GM12878 (cell line): ENCODE results near the gene CNTN6. TPM values are rescaled to one million over a fixed set of nuclear protein-coding genes. Genes with fewer than 3 reads are reported as not detected.

ENCODE experiments used
- ATAC-seq: fragments of 200-7000 bp; cut with Tn5 transposase; 3 replicates; pipeline ENCODE4 v1.9.1; 2020; ENCODE audit warnings: mild to moderate bottlenecking, moderate library complexity
- BruUV-seq: library from RNA; stranded (reverse); fragments of 400-500 nt; replicated peaks from 2 replicates; lab custom pipeline; 2021; lab: Mats Ljungman, UMichigan
- CTCF ChIA-PET: fragments of 300-600 bp; sonication (Branson Sonifier 250); formaldehyde crosslinking; extraction: SDS; loops from one replicate; lab custom pipeline; 2021; ENCODE audit warnings: inconsistent platforms; lab: Yijun Ruan, JAX
- POLR2A ChIA-PET: fragments of 350-600 bp; formaldehyde crosslinking; extraction: SDS; loops from one replicate; lab custom pipeline; 2021; ENCODE audit warnings: inconsistent platforms; lab: Charles Lee
- RAD21 ChIA-PET: fragments of 300-600 bp; sonication (Branson Sonifier 250); formaldehyde crosslinking; loops from one replicate; lab custom pipeline; 2023; ENCODE audit warnings: antibody characterized with exemption; ENCODE audit not compliant: unreplicated experiment; lab: Charles Lee
- SMC1A ChIA-PET: fragments of 300-600 bp; sonication (Branson Sonifier 250); formaldehyde crosslinking; loops from one replicate; lab custom pipeline; 2023; ENCODE audit not compliant: unreplicated experiment, uncharacterized antibody; lab: Charles Lee
- DNase-seq: peaks from one replicate; pipeline ENCODE4 v3.0.0-alpha.2; 2011; ENCODE audit warnings: low read depth, low spot score
- FAIRE-seq: peaks from 3 replicates; lab custom pipeline; 2011; peaks lifted over from hg19 to GRCh38; lab: Jason Lieb, UNC
- H2AFZ ChIP-seq: 2 replicates; pipeline ENCODE4 v1.6.0; 2011; ENCODE audit warnings: low read depth, low read length, control low read depth; ENCODE audit not compliant: control insufficient read depth
- H3K27ac ChIP-seq: 2 replicates; pipeline ENCODE4 v1.5.1; 2011; ENCODE audit warnings: control low read depth; ENCODE audit not compliant: control insufficient read depth, insufficient read depth
- H3K27me3 ChIP-seq, 2 experiments: replicated peaks in 1 of 2; 2 replicates each; pipeline versions ENCODE4 v1.6.0 to v1.6.1; 2011; ENCODE audit warnings: low read length in 1 of 2; ENCODE audit not compliant: control insufficient read depth in 2 of 2, insufficient read depth in 2 of 2
- H3K36me3 ChIP-seq, 2 experiments: 2 replicates each; pipeline ENCODE4 v1.5.1; 2011; ENCODE audit warnings: low read length in 1 of 2; ENCODE audit not compliant: control insufficient read depth in 2 of 2, insufficient read depth in 2 of 2
- H3K4me1 ChIP-seq: 2 replicates; pipeline ENCODE4 v1.6.1; 2011; ENCODE audit warnings: mild to moderate bottlenecking, low read length, moderate library complexity, mixed read lengths; ENCODE audit not compliant: control insufficient read depth, insufficient read depth
- H3K4me2 ChIP-seq: 2 replicates; pipeline ENCODE4 v1.6.0; 2011; ENCODE audit warnings: control low read depth; ENCODE audit not compliant: control insufficient read depth, insufficient read depth
- H3K4me3 ChIP-seq: fragments of 200-600 bp; sonication (generic); 2 replicates; pipeline ENCODE4 v1.5.1; 2016
- H3K79me2 ChIP-seq: 2 replicates; pipeline ENCODE4 v1.6.0; 2011; ENCODE audit warnings: low read length; ENCODE audit not compliant: control insufficient read depth, insufficient read depth
- H3K9ac ChIP-seq: 2 replicates; pipeline ENCODE4 v1.8.0; 2011; ENCODE audit warnings: low read length, control low read depth, mixed read lengths; ENCODE audit not compliant: control insufficient read depth, insufficient read depth
- H3K9me3 ChIP-seq: replicated peaks from 3 replicates; pipeline ENCODE4 v1.5.1; 2011; ENCODE audit warnings: mild to moderate bottlenecking, low read length; ENCODE audit not compliant: control insufficient read depth, insufficient read depth
- H4K20me1 ChIP-seq: 2 replicates; pipeline ENCODE4 v1.6.0; 2011; ENCODE audit not compliant: control insufficient read depth, insufficient read depth
- ATF2 ChIP-seq: IDR thresholded peaks from 2 replicates; pipeline ENCODE4 v1.6.1; 2012; ENCODE audit warnings: low read length, inconsistent platforms
- CHD2 ChIP-seq: IDR thresholded peaks from 2 replicates; pipeline ENCODE4 v1.6.1; 2011; ENCODE audit warnings: low read depth, low read length, improper control_type of control experiment, borderline replicate concordance
- FOXM1 ChIP-seq: IDR thresholded peaks from 2 replicates; pipeline ENCODE4 v1.6.1; 2012; ENCODE audit warnings: low read depth, mild to moderate bottlenecking, inconsistent platforms, low read length, moderate library complexity
- GABPA ChIP-seq: IDR thresholded peaks from 2 replicates; pipeline ENCODE4 v1.6.1; 2014; ENCODE audit warnings: antibody characterized with exemption, low read depth, mild to moderate bottlenecking, inconsistent platforms
- NBN ChIP-seq: fragments of 450-650 bp; IDR thresholded peaks from 2 replicates; pipeline ENCODE4 v1.6.1; 2016
- NFIC ChIP-seq: IDR thresholded peaks from 2 replicates; pipeline ENCODE4 v1.6.1; 2012; ENCODE audit warnings: low read depth, mild to moderate bottlenecking, inconsistent platforms, low read length, moderate library complexity
- NFYA ChIP-seq: IDR thresholded peaks from 2 replicates; pipeline ENCODE4 v1.6.1; 2011; ENCODE audit warnings: low read depth, mild to moderate bottlenecking, low read length, improper control_type of control experiment, borderline replicate concordance
- NR2F1 ChIP-seq: fragments of 450-650 bp; conservative IDR thresholded peaks from 2 replicates; pipeline ENCODE4 v1.6.1; 2017; ENCODE audit warnings: mild to moderate bottlenecking
- PAX5 ChIP-seq: IDR thresholded peaks from 2 replicates; pipeline ENCODE4 v1.6.1; 2011; ENCODE audit warnings: low read depth, low read length, borderline replicate concordance
- POLR2A ChIP-seq: IDR thresholded peaks from 2 replicates; pipeline ENCODE4 v1.6.1; 2011; ENCODE audit warnings: low read depth, mild to moderate bottlenecking, low read length
- POU2F2 ChIP-seq: IDR thresholded peaks from 3 replicates; pipeline ENCODE4 v1.6.1; 2011; ENCODE audit warnings: low read depth, mild to moderate bottlenecking, low read length, borderline replicate concordance
- PRDM15 ChIP-seq: fragments of 450-650 bp; formaldehyde crosslinking; IDR thresholded peaks from 2 replicates; pipeline ENCODE4 v1.4.0; 2020; ENCODE audit warnings: mild to moderate bottlenecking, moderate library complexity
- RB1 ChIP-seq: fragments of 450-650 bp; formaldehyde crosslinking; IDR thresholded peaks from 2 replicates; pipeline ENCODE4 v1.6.1; 2017; ENCODE audit warnings: mild to moderate bottlenecking, borderline replicate concordance
- SMAD5 ChIP-seq: IDR thresholded peaks from 2 replicates; pipeline ENCODE4 v1.6.1; 2016; ENCODE audit warnings: antibody characterized with exemption, low read depth
- WGBS: methylation state at CpG from one replicate; pipeline ENCODE4 v1.1.6; 2016; ENCODE audit warnings: low lambda C conversion rate; ENCODE audit not compliant: insufficient replicate concordance, insufficient coverage; ENCODE audit errors: missing lambda C conversion rate; 5-methylcytosine and 5-hydroxymethylcytosine counted together
- in situ Hi-C: fragments of 300-500 bp; cut with MboI; formaldehyde crosslinking; loops from 9 replicates; pipeline ENCODE4 v1.14.3; 2018; ENCODE audit warnings: mixed read lengths
- intact Hi-C: fragments of 100-400 bp; cut with micrococcal nuclease; formaldehyde crosslinking; loops from one replicate; pipeline ENCODE4 v1.14.2; 2022; ENCODE audit not compliant: unreplicated experiment
- polyA plus RNA-seq, 11 experiments: library from polyadenylated mRNA; depleted of rRNA in 4 of 11; unstranded in 6 of 11; stranded (reverse) in 5 of 11; fragments of >200 nt; fragmentation: Nextera tagmentation in 4 of 11; fragmentation: Illumina TruSeq in 1 of 11; extraction: Ambion mirVana in 4 of 11; extraction: Trizol in 1 of 11; gene quantifications; 1 replicate in 1 of 11; 2 replicates in 10 of 11; pipeline versions ENCODE4 v1.2.1 to v1.2.3, GENCODE V29; 2011 to 2016; ENCODE audit warnings: inconsistent platforms in 2 of 11, missing spikeins in 2 of 11, low read depth in 1 of 11
- total RNA-seq, 4 experiments: library from RNA; depleted of rRNA in 3 of 4; stranded (reverse); fragments of >200 nt in 3 of 4; fragmentation: Illumina TruSeq in 1 of 4; extraction: Trizol in 1 of 4; gene quantifications; 2 replicates each; pipeline versions ENCODE4 v1.2.1 to v1.2.3, GENCODE V29; 2013 to 2021

Gene CNTN6
- total and polyA plus RNA-seq, 10 of the 15 experiments (the other 5 are each of a cell fraction or from before 2014, with no cell fraction given) = not detected

GRCh38 chr3:1230920-1231319, 138.1 kb downstream of the CNTN6 start:
- FAIRE-seq (no peak), DNase-seq (no peak), ATAC-seq (no peak)
- no peak overlapping the region for H3K9ac ChIP-seq
- no peaks in the 10 kb centered on the region for H3K4me1 ChIP-seq
- in situ Hi-C loops = no loop called here
- H3K27me3 ChIP-seq = no peaks in the 10 kb centered on the region
- H3K36me3 ChIP-seq = no peaks in the 10 kb centered on the region
- no peak overlapping the region for H3K4me3 ChIP-seq
- no peak overlapping the region for H3K4me2 ChIP-seq
- CTCF ChIA-PET = interaction anchor here (1.9 kb wide), 1 partner anchor 10 kb away, joined by 7 read pairs; no protein-coding TSS in a partner anchor
- WGBS = 26% methylated on average over 4 of the region's 4 CpGs
- intact Hi-C loops = no loop called here
- H2AFZ ChIP-seq = no peak overlapping the region
- no peaks in the 10 kb centered on the region for H3K79me2 ChIP-seq
- BruUV-seq = no TSS peak
- TF ChIP-seq POU2F2 (no peak), POLR2A (no peak), NFYA (no peak), ATF2 (no peak), PRDM15 (no peak), SMAD5 (no peak), FOXM1 (no peak), RB1 (no peak), GABPA (no peak), NR2F1 (no peak), PAX5 (no peak), CHD2 (no peak), NFIC (no peak), NBN (no peak)
- no peak overlapping the region for H3K27ac ChIP-seq
- POLR2A ChIA-PET = no interaction called here
- SMC1A ChIA-PET = no interaction called here
- H4K20me1 ChIP-seq = no peaks in the 10 kb centered on the region
- no peaks in the 10 kb centered on the region for H3K9me3 ChIP-seq
- RAD21 ChIA-PET = no interaction called here
